ENCODE data around the gene SRA1.

DNA sequence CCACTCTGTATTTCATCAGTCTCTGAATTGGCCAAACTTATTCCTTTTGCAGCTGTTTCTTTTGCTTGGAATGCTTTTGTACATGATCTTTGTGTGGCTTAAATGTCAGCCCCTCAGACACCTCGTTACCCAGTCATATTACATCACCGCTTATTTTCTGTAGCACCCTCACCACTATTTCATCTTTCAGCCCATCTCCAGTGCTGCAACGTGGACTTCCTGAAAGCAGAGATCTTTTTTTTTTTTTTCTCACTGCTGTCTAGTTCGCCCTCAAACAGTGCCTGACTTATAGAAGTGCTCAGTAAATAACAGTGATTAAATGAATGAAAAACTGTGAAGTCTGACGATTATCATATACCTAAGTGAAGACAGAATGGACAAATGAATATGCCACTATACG is 835 bp downstream of the SRA1 start:
- TF ChIP-seq CTCF (IDR thresholded peaks at IDR 0.05) = no peak
- no peak for TF ChIP-seq EZH2 (IDR thresholded peaks at IDR 0.05)
- no peak for TF ChIP-seq EZH2phosphoT487 (IDR thresholded peaks at IDR 0.05)

All from neural progenitor cell (in vitro differentiated cells).